HEK293 (cell line): Measurements from ENCODE around the gene CNOT11.

Experiments used
- BCL6B ChIP-seq: fragments of 450-650 bp; formaldehyde crosslinking; IDR thresholded peaks from 2 replicates; pipeline ENCODE4 v1.5.1; 2017; ENCODE audit warnings: missing biosample characterization, missing genetic modification characterization
- KLF8 ChIP-seq: fragments of 450-650 bp; formaldehyde crosslinking; IDR thresholded peaks from 2 replicates; pipeline ENCODE4 v1.5.1; 2016; ENCODE audit warnings: missing biosample characterization, missing genetic modification characterization
- PBX3 ChIP-seq: sonication (generic); formaldehyde crosslinking; IDR thresholded peaks from 2 replicates; pipeline ENCODE4 v1.8.1; 2022; ENCODE audit warnings: mild to moderate bottlenecking, moderate library complexity, missing genetic modification reagents
- RBAK ChIP-seq: fragments of 450-650 bp; formaldehyde crosslinking; IDR thresholded peaks from 2 replicates; pipeline ENCODE4 v1.5.1; 2016; ENCODE audit warnings: missing biosample characterization, missing genetic modification characterization
- ZBTB10 ChIP-seq: fragments of 450-650 bp; formaldehyde crosslinking; IDR thresholded peaks from 2 replicates; pipeline ENCODE4 v1.5.1; 2016; ENCODE audit warnings: missing biosample characterization, missing genetic modification characterization
- ZBTB8A ChIP-seq: fragments of 450-650 bp; formaldehyde crosslinking; IDR thresholded peaks from 2 replicates; pipeline ENCODE4 v1.5.1; 2016; ENCODE audit warnings: missing biosample characterization, missing genetic modification characterization
- ZFHX2 ChIP-seq: fragments of 450-650 bp; formaldehyde crosslinking; conservative IDR thresholded peaks from 2 replicates; pipeline ENCODE4 v1.5.1; 2016; ENCODE audit warnings: missing biosample characterization, missing genetic modification characterization
- ZFP37 ChIP-seq: fragments of 450-650 bp; formaldehyde crosslinking; IDR thresholded peaks from 2 replicates; pipeline ENCODE4 v1.5.1; 2016; ENCODE audit warnings: missing biosample characterization, missing genetic modification characterization
- ZIC2 ChIP-seq: fragments of 450-650 bp; formaldehyde crosslinking; IDR thresholded peaks from 2 replicates; pipeline ENCODE4 v1.5.1; 2016; ENCODE audit warnings: missing biosample characterization, missing genetic modification characterization
- ZNF175 ChIP-seq: fragments of 450-650 bp; formaldehyde crosslinking; IDR thresholded peaks from 2 replicates; pipeline ENCODE4 v1.5.1; 2016; ENCODE audit warnings: missing biosample characterization, missing genetic modification characterization
- ZNF266 ChIP-seq: fragments of 450-650 bp; formaldehyde crosslinking; IDR thresholded peaks from 2 replicates; pipeline ENCODE4 v1.5.1; 2016; ENCODE audit warnings: missing biosample characterization, missing genetic modification characterization, low read depth
- ZNF37A ChIP-seq: fragments of 450-650 bp; IDR thresholded peaks from 2 replicates; pipeline ENCODE4 v1.5.1; 2018; ENCODE audit warnings: missing biosample characterization, missing genetic modification characterization
- ZNF426 ChIP-seq: fragments of 450-650 bp; formaldehyde crosslinking; IDR thresholded peaks from 2 replicates; pipeline ENCODE4 v1.5.1; 2017; ENCODE audit warnings: missing biosample characterization, missing genetic modification characterization, mild to moderate bottlenecking, inconsistent platforms, moderate library complexity
- ZNF473 ChIP-seq: fragments of 450-650 bp; formaldehyde crosslinking; IDR thresholded peaks from 2 replicates; pipeline ENCODE4 v1.5.1; 2017; ENCODE audit warnings: missing biosample characterization, missing genetic modification characterization
- ZNF514 ChIP-seq: fragments of 450-650 bp; formaldehyde crosslinking; IDR thresholded peaks from 2 replicates; pipeline ENCODE4 v1.5.1; 2016; ENCODE audit warnings: missing biosample characterization, missing genetic modification characterization
- ZNF610 ChIP-seq: fragments of 450-650 bp; formaldehyde crosslinking; IDR thresholded peaks from 2 replicates; pipeline ENCODE4 v1.5.1; 2016; ENCODE audit warnings: missing biosample characterization, missing genetic modification characterization, borderline replicate concordance
- ZNF692 ChIP-seq: fragments of 450-650 bp; formaldehyde crosslinking; IDR thresholded peaks from 2 replicates; pipeline ENCODE4 v1.5.1; 2016; ENCODE audit warnings: missing biosample characterization, missing genetic modification characterization
- ZSCAN18 ChIP-seq: fragments of 450-650 bp; formaldehyde crosslinking; IDR thresholded peaks from 2 replicates; pipeline ENCODE4 v1.5.1; 2016; ENCODE audit warnings: missing biosample characterization, missing genetic modification characterization
- TF ChIP-seq, protein P1 (sequence below): fragments of 450-650 bp; formaldehyde crosslinking; IDR thresholded peaks from 2 replicates; pipeline ENCODE4 v1.5.1; 2016; ENCODE audit warnings: missing biosample characterization, missing genetic modification characterization, low read depth
- TF ChIP-seq, protein P2 (sequence below): fragments of 450-650 bp; formaldehyde crosslinking; conservative IDR thresholded peaks from 2 replicates; pipeline ENCODE4 v1.5.1; 2016; ENCODE audit warnings: low read depth, missing biosample characterization, missing genetic modification characterization
- TF ChIP-seq, protein P3 (sequence below): fragments of 450-650 bp; formaldehyde crosslinking; IDR thresholded peaks from 2 replicates; pipeline ENCODE4 v1.5.1; 2017; ENCODE audit warnings: missing biosample characterization, missing genetic modification characterization
- TF ChIP-seq, protein P4 (sequence below): fragments of 450-650 bp; formaldehyde crosslinking; IDR thresholded peaks from 2 replicates; pipeline ENCODE4 v1.5.1; 2016; ENCODE audit warnings: missing biosample characterization, missing genetic modification characterization

Gene CNOT11

DNA sequence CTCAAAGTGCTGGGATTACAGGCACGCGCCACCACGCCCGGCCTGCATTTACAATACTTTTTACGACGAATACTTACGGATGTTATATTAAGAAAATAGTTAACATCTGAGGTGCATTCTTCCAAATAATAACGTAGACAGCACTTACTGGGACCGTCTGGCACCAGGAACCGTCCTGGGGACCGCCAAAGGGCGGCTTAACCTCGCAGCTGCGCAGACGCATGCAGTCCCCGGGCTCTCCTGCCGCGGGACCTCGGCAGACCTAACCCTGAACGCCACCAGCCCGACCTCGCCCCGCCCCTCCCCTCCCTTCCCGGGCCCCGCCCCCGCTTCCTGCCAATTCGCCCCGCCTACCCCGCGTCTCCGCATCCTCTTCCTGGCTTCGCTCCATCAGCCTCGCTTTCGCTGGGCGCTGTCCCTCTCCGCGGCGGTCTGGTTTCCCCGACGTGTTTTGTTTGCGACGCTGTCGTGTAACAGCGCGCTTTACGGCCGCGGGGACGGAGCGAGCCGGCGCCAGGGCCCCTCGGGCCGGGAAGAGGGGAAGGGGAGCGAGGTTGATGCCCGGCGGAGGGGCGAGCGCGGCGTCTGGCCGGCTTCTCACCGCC, at the start of gene CNOT11 (continued):
- TF ChIP-seq ZBTB10 (tag by site-specific recombination): no peak
- TF ChIP-seq, protein P1, sequence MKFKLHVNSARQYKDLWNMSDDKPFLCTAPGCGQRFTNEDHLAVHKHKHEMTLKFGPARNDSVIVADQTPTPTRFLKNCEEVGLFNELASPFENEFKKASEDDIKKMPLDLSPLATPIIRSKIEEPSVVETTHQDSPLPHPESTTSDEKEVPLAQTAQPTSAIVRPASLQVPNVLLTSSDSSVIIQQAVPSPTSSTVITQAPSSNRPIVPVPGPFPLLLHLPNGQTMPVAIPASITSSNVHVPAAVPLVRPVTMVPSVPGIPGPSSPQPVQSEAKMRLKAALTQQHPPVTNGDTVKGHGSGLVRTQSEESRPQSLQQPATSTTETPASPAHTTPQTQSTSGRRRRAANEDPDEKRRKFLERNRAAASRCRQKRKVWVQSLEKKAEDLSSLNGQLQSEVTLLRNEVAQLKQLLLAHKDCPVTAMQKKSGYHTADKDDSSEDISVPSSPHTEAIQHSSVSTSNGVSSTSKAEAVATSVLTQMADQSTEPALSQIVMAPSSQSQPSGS: no peak
- no peak for TF ChIP-seq RBAK (tag by site-specific recombination)
- TF ChIP-seq PBX3: no peak
- TF ChIP-seq ZFP37 (tag by site-specific recombination): no peak
- TF ChIP-seq, protein P2, sequence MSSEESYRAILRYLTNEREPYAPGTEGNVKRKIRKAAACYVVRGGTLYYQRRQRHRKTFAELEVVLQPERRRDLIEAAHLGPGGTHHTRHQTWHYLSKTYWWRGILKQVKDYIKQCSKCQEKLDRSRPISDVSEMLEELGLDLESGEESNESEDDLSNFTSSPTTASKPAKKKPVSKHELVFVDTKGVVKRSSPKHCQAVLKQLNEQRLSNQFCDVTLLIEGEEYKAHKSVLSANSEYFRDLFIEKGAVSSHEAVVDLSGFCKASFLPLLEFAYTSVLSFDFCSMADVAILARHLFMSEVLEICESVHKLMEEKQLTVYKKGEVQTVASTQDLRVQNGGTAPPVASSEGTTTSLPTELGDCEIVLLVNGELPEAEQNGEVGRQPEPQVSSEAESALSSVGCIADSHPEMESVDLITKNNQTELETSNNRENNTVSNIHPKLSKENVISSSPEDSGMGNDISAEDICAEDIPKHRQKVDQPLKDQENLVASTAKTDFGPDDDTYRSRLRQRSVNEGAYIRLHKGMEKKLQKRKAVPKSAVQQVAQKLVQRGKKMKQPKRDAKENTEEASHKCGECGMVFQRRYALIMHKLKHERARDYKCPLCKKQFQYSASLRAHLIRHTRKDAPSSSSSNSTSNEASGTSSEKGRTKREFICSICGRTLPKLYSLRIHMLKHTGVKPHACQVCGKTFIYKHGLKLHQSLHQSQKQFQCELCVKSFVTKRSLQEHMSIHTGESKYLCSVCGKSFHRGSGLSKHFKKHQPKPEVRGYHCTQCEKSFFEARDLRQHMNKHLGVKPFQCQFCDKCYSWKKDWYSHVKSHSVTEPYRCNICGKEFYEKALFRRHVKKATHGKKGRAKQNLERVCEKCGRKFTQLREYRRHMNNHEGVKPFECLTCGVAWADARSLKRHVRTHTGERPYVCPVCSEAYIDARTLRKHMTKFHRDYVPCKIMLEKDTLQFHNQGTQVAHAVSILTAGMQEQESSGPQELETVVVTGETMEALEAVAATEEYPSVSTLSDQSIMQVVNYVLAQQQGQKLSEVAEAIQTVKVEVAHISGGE: peak; percentile 88
- no peak for TF ChIP-seq ZNF426
- TF ChIP-seq ZNF473 (tag by site-specific recombination): no peak
- no peak for TF ChIP-seq ZNF266
- no peak for TF ChIP-seq ZNF175 (tag by site-specific recombination)
- no peak for TF ChIP-seq ZNF692 (tag by site-specific recombination)
- TF ChIP-seq, protein P3, sequence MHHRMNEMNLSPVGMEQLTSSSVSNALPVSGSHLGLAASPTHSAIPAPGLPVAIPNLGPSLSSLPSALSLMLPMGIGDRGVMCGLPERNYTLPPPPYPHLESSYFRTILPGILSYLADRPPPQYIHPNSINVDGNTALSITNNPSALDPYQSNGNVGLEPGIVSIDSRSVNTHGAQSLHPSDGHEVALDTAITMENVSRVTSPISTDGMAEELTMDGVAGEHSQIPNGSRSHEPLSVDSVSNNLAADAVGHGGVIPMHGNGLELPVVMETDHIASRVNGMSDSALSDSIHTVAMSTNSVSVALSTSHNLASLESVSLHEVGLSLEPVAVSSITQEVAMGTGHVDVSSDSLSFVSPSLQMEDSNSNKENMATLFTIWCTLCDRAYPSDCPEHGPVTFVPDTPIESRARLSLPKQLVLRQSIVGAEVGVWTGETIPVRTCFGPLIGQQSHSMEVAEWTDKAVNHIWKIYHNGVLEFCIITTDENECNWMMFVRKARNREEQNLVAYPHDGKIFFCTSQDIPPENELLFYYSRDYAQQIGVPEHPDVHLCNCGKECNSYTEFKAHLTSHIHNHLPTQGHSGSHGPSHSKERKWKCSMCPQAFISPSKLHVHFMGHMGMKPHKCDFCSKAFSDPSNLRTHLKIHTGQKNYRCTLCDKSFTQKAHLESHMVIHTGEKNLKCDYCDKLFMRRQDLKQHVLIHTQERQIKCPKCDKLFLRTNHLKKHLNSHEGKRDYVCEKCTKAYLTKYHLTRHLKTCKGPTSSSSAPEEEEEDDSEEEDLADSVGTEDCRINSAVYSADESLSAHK: no peak
- TF ChIP-seq ZNF37A (tag by site-specific recombination): no peak
- no peak for TF ChIP-seq ZNF610 (tag by site-specific recombination)
- TF ChIP-seq BCL6B (tag by site-specific recombination): no peak
- TF ChIP-seq ZNF514 (tag by site-specific recombination): no peak
- TF ChIP-seq ZFHX2: 0 out of 2 replicates have a peak, but pooled peaks have one; percentile 11
- TF ChIP-seq KLF8 (tag by site-specific recombination): 0 out of 2 replicates have a peak, but pooled peaks have one; percentile 29
- TF ChIP-seq, protein P4, sequence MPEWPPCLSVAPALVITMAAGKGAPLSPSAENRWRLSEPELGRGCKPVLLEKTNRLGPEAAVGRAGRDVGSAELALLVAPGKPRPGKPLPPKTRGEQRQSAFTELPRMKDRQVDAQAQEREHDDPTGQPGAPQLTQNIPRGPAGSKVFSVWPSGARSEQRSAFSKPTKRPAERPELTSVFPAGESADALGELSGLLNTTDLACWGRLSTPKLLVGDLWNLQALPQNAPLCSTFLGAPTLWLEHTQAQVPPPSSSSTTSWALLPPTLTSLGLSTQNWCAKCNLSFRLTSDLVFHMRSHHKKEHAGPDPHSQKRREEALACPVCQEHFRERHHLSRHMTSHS: no peak
- peak; percentile 20; the same call in 1 of the 2 replicates for TF ChIP-seq ZBTB8A (tag by site-specific recombination)
- no peak for TF ChIP-seq ZSCAN18 (tag by site-specific recombination)
- TF ChIP-seq ZIC2 (tag by site-specific recombination): no peak
